ENCODE measurements around the gene APOA1.
A peak's percentile ranks its signal among the peaks of the same experiment; 100 is the strongest.
"Not testable (repeated sequence)": the region's sequence is repeated elsewhere in the genome, so short reads cannot be mapped to it uniquely, and the experiment has no call there.

The APOA1 gene

GRCh38 chr11:116857316-116857715 lies 19.9 kb upstream of the APOA1 start:
- DNase-seq, result no peak

DNA sequence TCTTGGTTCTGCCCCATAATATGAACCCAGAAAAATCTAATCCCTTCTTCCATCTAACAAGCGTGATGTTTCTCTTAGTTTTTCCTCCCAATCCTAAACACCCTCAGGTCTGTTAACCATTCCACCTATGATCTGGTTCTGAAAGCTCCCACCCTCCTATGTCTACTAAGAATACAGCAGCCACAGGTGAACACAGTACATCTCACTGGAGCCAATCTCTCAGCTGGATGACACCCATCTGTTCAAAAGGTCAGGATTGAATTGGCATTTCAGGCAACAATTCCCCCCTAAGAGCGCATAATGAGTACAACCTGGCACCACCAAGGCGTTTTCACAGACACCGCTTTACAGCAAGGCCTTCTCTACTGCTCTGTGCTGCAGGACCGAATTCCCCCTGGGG lies 19.0 kb upstream of the APOA1 start:
- no peak for DNase-seq

DNA sequence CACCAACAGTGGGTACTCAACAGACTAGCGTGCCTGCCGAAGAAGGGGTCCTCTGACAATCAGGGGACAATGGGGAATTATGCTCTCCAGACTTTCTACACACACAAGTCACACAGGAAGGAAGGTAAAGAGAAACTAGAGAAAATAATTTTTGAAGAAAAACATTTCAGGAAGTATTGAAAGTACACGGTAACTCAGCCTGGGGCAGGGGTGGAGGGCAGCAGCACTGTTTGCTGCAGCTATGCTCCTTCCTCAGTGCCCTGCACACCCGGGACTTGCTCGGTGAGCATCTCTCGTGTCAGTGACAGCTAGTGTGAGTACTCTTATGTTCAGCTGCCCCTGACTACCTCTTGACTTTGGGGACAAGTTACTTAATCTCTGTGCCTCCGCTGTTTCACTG lies 18.0 kb upstream of the APOA1 start:
- no peak for DNase-seq

DNA sequence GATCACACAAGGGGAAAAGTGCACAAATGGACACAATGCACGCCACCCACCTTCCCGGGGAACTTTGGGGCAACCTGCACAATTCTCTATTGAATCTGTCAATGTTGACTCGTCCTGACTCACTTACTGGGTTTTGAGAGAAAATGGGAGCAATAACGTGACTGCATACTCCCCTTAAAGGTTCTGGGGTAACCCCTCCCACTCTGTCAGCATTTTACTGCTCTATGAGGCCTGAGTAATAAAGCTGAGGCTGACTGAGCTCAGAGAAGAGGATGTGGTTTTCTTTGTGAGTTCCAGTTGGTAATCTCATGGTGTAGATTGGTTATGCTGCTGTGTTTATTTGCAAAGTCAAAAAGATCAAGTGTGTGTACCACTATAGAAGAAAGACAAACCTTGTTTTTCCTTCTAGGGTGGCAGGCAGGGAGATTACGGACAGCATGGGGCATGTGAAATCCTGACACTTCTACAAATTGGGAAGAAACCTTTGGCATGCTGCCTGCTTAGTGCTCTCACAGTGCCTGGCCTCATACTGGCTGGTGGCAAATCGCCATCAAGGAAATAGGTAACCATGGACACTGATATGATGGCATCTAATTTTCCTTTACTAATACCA lies 16.1 kb upstream of the APOA1 start:
- no peak for DNase-seq

DNA sequence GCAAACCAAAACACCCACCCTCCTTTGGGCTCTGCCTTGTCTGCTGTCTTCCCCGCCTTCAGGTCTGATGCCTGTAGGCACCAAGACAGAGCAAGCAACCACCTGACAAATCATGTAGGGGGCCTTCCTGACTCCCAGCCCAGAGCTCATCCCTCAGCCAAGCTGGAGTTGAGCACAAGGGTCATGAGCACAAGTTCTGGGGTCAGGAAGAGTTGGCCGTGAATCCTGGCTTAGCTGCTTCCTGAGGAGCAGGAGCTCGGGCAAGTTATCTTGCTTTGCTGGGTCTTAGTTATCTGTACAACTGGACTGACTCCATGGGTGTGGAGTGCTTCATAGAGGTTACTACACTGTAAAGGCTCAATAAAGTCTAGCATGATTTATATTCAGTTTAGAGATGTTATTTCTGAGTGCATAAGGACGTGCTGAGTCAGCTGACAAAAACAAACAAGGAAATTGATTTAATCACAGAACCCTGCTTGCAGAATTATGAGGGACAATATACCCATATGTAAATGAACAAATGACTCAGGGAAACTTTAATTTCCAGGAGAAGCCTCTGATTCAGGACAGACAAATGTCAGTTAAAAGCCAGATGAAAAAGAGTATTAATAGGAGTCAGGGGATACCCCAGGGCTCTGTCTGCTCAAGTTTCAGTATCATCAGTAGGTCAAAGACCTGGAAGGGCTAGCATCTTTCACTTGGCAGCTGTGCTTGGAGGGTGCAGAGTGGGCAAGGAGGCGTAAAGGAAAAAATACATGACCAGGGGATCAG lies 15.0 kb upstream of the APOA1 start:
- no peak for DNase-seq

- no peak for DNase-seq
These were observed 14.2 kb upstream of the APOA1 start for GRCh38 chr11:116851626-116852025.

- DNase-seq, result no peak
These were observed 12.1 kb upstream of the APOA1 start for GRCh38 chr11:116849486-116849885.

- DNase-seq, result no peak
These were observed 11.6 kb upstream of the APOA1 start for GRCh38 chr11:116849060-116849459.

GRCh38 chr11:116847612-116848011 lies 10.2 kb upstream of the APOA1 start:
- DNase-seq, result no peak

GRCh38 chr11:116844722-116845121 lies 7.3 kb upstream of the APOA1 start:
- no peak for DNase-seq

GRCh38 chr11:116843661-116844060 lies 6.2 kb upstream of the APOA1 start:
- DNase-seq, result no peak

GRCh38 chr11:116842909-116843308 lies 5.5 kb upstream of the APOA1 start:
- DNase-seq, result no peak

- DNase-seq, result no peak
These were observed 4.7 kb upstream of the APOA1 start for GRCh38 chr11:116842117-116842516.

DNA sequence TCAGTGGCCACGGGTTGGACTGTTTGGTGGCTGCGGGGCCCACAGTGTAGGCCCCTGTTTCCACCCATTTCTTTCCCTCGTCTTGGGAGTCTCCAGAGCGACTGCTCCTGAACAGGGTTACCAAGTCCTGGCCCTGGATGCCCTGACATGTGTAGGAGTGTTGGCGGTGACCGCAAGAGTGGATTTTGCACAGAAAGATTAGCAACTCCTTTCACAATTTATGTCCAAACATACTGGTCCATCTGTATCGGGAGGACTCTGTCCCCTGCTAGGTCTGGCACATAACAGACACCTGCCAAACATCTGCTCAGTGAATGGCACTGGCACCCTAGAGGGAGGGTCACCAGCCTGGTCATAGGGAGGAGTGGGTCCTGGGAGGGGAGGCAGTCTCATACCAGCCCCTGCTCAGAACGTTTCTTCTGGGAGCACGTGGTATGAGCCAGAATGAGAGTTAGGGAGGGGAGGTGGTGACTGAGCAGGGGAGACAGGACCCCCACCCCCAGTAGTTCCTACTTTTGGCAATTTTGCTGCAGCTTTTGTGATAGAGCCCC lies 3.4 kb upstream of the APOA1 start:
- DNase-seq, result no peak

DNA sequence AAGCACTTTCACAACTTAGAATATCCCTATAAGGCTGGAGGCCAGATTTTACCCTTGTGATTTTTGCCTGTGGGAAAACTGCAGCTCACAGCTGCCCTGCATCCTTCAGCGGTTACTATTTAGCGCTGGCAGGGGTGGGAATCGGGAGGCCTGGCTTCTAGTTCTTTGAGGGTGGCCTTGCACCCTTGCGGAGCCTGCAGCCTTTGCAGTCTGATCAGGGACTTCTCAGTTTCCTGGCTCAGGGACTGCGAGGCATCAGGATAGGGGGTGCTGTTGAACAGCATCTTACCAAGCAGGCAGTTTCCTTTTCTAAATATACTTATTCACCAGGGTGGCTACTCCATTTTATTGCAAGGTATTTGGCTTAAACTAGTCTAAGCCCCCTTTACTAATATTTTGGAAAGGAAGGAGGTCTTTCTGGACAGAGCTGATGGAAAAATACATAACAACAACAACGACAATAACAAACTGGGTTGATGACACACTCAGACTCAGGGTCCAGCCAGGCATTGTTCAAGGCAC lies 2.9 kb upstream of the APOA1 start:
- no peak for DNase-seq

DNA sequence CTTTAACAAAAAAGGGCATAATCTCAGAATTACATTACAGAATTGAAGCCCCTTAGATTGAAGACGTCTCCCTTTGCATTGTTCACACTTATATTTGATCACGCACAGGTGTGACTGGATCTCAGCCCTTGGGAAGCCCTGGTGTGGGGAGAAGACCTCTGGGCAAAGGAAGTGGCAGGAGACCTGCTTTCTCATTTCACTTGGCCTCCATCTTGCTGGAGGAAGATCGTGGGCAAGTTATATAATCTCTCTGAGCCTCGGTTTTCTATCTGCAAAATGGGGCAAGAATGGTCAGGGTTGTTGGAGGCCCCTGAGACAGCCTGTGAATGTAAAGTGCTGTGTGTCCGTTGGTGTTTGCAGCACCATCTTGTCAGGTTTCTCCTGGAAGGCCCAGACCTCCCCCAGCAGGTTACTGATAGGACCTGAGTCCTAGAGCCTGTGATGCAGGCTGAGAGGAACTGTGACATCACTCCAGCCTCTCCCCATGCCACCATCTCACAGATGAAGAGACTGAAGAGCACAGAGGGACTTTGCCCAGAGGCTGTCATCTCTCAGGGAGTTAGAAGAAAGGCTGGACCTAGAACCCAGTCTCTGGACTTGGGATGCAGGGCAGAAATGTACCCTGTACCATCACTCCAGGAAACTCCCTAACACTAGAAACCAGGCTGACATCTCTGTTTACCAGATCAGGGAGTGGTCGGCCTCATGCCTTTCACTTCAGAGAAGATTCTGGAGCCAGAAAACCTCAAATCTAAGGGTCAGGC lies 1.1 kb upstream of the APOA1 start:
- no peak for DNase-seq

DNA sequence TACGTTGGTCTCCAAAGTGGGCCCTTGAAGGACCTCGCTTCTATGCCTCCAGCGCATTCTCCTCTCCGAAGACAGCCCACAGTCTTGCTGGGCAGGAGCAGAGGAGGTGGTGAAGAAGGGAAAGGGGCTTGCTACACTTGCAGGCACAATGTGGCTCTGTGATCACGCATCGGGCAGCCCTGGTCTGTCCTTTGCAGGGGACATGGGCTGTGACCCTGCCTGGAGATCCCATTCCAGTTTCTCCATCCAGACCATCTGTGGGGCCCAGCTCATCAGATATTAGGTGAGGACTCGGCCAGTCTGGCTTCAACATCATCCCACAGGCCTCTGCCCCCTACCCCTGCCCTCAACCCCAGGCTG lies 810 bp downstream of the APOA1 start:
- no peak for DNase-seq

- peak; percentile 13 for DNase-seq
These were observed 1.4 kb downstream of the APOA1 start for GRCh38 chr11:116835791-116836631.

GRCh38 chr11:116835042-116835772 lies 2.2 kb downstream of the APOA1 start:
- no peak for DNase-seq

DNA sequence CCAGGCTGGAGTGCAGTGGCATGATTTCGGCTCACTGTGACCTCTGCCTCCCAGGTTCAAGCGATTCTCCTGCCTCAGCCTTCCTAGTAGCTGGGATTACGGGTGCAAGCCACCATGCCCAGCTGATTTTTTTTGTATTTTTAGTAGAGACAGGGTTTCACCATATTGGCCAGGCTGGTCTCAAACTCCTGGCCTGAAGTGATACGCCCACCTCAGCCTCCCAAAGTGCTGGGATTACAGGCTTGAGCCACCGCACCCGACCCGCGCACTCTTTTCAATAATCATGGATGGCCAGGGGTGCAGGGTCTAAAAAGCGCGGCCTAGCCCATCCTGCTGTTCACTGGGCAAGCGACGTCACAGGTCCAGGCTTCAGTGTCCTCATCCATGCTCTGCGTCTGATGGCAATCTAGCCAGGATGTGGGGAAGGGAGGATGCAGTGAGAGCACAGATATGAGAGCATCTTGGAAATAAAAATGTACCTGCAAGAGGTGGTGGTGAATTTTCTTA lies 2.8 kb downstream of the APOA1 start:
- DNase-seq, result not testable (repeated sequence)

DNA sequence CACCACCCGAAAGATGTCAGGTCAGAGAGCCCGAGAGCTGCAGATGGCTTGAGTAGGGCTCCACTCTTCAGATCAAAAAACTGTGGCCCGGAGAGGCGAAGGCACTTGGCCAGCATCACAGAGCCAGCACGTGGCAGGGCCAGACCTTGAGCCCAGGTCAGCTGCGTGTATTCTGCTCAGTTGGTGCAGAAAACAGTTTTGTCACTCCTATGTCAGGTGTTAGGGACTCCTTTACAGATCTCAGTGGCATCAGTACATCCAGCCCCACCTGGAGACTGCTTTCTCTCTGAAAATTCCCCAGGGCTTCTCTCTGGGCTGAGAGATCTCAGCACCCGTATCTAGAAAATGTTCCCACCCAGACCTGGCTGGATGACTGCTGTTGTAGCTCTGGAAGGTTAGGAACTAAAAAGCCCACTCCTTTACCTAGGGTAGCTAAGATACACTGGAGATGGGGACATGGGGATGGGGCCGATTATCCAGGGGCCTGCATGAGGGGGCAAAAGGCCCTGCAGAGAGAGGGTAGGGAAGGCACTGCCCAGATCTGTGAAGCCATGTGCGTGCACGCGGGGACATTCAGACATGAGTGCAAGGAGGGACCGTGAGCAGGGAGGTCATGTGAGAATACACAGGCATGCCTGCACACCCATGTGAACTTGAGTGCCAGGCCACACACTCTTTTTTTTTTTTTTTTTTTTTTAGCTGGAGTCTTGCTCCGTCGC lies 3.4 kb downstream of the APOA1 start:
- no peak for DNase-seq
